DMS114 treated with DMSO at 0.1 percent for 48 hours (cell line): ENCODE measurements around the gene NDUFB6.
"Not testable (repeated sequence)": the region's sequence is repeated elsewhere in the genome, so short reads cannot be mapped to it uniquely, and the experiment has no call there.

Experiments
- DNase-seq: peaks from one replicate; lab custom pipeline; 2025; ENCODE audit not compliant: unreplicated experiment; lab: John Stamatoyannopoulos, UW

Gene NDUFB6

DNA sequence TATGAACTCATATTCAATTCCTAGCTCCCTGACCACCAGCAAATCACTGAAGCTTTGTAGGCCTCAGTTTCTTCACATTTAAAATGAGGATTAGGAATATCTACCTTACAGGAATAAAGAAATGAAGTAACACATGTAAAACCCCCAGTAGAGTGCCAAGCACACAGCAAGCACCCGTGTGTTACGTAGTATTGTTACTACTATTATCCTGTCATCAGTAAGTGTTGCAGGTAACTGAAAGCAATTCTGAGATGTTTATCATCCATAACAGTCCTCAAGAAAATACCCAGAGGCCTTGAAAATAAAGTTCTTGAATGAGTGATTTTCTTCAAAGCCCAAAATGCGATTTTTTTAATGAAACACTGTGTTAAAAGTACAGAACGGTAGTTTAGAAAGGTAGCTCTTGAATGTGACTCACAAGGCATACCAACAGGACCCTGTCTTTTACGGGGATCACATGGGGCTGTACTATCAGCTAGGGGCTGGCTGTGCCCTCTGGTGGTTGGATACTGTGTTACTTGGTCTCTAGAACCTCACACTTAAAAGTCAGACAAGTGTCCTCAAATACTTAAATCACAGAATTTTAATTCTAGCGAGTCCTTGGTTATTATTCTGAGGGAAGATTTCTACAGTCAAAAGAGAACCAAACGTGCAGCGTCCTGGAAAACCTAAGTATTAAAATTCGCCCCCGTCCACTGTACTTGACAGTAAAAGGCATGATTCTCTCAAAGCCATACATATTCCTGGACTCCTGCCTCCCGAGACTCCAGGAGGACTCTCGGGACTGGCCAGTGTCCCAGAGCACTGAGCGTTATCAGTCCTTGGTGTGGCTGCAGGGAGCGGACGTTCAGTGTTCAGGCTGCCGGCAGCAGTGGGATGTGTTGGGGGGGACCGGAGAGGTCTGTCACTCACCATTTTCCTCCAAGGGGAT, 725 bp downstream of the NDUFB6 start:
- peak; percentile 55 for DNase-seq

DNA sequence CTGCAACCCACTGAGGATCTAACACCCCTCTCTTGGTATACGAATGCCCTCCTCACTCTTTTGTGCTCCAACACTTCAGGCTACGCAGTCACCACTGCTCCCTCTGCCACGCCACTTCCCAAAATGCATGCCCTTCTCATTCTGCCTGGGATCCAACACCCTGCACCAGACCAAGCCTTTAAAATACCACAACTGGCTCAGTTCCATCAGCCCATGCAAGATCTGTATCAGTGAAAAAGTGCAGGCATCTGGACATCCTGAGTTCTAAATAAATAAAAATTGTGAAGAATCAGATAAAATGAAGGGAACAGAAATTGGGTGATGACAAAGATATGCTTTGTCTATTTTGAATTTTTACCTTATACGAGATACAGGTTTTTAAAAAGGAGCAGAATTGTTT, 2.7 kb downstream of the NDUFB6 start:
- no peak for DNase-seq

DNA sequence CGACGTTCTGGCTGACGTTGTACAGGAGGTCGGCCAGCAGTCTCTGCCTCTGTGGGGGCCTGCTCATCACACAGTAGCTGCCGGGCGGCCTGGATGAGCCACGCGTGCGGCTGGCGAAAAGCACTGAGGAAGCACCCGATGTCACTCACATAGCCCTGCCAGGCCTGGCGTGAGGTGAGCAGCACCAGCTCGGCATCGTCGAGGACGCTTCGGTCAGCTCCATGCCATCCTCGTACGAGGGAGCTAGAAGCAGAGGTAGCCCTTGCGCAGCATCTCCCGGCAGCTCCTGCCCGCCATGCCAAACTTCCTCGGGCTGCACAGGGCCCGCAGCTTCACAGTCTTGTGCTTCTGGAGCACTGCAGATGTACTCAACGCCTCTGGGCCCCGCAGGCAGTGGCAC, 6.2 kb downstream of the NDUFB6 start:
- DNase-seq = no peak

DNA sequence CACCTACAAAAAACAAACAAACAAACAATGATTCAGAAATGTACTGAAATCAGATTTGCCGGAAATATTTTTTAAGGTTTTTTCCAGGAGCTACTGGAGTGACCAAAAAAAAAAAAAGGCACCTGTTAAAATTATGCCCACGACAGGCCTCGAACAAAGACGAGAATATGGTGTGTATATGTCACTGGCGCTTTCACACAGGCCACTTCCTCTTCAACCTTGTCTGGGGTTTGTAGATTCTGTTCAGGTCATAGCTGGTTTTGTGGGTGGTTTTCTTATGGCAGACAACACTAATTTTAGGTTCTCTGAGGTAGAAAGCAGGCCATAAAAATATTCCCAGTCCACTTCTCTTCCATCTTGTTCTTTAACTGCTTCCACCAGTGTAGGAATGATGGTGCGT, 7.0 kb downstream of the NDUFB6 start:
- no peak for DNase-seq

DNA sequence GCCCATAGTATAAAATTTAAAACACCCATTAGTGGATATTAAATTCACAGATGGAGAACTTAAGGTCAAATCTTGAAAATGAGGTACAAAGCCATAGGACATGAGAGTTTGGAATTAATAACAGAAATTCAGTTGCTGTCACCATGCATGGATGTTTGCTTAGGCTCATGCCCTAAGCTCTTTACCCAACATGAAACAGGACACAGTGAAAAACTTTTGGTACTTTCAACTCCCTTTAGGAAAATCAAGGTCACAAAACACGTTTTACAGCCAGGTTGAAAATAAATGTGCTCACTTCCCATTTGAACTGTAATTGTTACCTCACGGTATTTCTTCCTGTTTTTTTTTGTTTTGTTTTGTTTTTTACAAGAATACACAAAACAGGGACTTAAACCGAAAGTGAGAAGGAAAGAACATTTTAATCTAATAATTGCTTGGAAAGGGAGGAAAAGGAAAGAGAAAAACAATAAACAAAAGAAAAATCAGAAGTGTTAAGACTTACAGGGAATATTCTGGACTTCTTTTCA, 14.5 kb downstream of the NDUFB6 start:
- DNase-seq = no peak

DNA sequence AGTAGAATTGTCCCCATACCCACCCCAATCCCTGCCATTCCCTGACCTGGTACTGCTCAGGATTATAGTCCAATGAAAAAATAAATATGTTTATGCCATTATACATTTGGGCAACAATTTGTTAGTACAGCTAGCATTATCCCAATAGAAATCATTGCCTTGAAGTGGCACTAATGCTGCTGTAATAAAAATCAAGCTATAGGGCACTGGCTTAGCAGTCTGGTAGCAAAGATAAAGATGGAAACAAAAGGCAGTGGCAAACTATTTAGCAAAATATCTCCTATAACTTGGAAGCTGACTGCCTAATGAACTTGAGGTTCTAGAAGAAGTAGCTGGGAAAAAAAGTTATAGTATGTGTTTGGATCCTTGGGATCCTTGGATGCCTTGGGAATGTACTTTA, 18.4 kb downstream of the NDUFB6 start:
- no peak for DNase-seq

DNA sequence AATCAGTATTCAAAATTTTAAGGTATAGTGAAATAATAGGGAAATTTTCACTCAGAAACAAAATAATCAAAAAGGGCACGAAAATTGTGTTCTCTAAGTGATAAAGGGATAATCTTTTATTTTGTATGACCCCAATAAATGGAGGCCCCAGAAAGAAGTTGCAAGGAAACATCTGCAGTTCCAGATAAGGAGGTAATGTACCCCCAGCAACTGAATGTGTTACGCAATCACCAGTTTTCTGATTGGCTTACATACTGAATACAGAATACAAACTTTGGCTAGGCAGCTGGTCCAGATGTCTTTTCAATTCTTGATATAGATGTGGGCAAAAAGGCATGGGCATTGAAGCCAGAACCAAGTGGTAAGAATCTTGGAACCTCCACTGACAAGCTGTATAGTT, 18.9 kb downstream of the NDUFB6 start:
- DNase-seq = no peak

DNA sequence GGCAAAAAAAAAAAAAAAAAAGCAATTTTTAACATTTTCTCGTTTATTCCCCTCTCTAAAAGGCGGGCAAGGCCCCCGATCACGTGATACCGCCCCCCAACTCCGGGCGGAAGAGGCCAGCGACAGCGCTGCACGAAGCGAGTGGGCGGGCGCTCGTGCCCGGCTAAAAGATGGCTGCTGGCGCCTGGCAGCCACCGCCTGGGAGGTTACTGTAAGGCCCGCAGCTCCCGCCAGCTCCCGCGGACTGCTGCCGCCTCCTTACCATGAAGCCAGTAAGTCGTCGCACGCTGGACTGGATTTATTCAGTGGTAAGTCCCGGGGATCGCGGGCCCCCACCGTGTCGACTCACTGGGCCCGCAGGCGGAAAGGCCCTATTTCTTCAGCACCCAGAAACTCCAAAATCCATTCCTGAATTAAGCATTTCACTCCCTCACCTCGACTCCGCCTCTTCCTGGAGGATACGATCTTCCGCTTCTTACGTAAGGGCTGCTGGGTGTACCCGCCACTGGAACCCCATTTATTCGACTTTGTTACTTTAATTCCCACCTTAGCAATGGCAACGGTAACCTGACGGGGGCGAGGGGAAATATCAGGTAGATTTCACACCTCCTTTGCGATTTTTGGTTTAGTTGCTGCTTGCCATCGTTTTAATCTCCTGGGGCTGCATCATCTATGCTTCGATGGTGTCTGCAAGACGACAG, 20.6 kb downstream of the NDUFB6 start, which contains the start of the genes SMIM27 and TOPORS:
Gene SMIM27, plus strand, starts transcription at position 156 of the 701 bp plus-strand sequence. Its CDS starts 108 bp downstream, at position 264.
Gene TOPORS, minus strand, starts transcription at position 415 of the 701 bp plus-strand sequence. Its CDS starts 150 bp downstream, at position 265.
- DNase-seq = peak; percentile 80

DNA sequence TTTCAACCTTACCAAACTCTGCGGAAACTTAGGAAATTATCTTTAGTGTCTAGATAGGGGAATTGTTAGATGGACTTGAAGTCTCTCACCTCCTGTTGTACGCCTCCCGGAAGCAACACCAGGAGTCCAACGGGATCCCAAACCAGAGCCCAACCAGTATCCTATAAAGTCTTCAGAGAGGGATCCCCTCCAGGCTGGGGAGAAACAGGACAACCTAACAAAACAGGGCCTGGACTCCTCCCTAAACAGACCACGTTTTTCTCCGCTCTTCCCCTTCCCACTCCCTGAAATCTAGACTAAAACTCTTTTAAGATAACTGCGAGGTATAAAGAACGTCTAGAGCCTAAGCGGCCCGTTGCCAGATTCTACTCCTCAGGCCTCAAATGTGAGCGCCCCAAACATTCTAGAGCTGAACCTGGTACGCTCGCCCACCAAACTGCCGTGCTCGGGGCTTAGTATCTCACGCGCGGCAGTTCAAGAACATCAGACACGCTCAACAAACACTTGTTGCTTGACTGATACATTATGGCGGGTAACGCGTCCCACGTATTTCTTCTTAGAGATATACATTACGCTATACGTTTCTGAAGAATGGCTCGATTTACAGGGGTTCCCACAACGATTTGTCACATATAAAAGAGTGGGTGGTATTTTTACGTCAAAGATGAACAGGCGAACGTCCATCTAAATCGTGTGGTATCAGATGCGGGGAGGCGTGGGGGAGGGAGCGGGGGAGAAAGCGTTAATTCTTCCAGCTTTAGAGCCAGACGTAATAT, 21.5 kb downstream of the NDUFB6 start:
- DNase-seq = peak; percentile 48

DNA sequence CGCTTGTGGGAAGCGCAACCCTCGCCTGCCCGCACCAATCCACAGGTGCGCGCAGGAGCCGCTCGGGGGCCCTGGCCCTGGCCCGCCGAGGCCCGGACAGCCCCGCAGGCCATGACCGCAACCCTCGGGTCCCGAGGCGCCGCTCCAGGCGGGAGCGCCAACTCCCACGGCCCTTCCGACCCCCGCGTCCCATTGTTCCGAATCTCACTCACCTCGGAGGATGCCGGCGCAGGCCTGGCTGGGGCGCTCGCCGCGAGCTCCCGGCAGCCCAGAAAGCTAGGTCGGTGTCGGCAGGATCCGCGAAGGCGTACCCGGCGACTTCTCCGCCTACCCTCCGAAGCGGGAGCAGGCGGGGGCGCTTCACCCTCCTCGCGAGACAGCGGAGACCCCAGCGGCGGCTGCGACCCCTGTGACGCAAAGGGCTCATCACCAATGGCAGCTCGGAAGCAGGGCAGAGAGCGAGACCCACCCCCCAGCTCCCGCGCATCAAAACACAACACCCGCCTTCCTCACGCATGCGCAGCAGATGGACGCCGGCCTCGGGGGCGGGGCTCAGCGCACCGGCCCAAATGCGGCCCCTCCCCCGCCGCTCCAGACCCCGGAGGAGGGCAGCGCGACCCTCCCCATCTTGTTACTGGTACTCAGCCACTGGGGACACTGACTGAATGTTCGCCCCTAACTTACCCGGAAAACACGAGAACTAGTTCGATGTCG, 22.2 kb downstream of the NDUFB6 start:
- DNase-seq = peak; percentile 86

DNA sequence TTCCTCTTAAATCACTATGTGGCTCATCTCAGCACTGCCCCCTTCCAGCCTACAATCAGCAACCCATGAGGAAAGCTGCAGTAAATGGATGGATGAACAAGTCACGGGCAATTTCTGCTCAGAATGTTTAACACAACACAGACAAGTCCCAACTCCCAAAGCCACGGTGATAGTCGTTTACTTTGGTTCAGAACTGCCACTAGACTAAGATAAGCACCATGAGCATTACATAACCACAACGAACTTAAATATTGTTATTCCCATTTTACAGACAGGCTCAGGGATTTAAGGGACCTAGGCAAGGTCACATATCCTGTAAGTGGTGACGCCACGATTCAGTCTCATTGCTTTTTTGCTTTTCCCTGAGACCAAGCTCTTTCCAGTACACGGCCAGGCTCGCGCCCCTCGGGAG, 22.8 kb downstream of the NDUFB6 start:
- DNase-seq = peak; percentile 5

DNA sequence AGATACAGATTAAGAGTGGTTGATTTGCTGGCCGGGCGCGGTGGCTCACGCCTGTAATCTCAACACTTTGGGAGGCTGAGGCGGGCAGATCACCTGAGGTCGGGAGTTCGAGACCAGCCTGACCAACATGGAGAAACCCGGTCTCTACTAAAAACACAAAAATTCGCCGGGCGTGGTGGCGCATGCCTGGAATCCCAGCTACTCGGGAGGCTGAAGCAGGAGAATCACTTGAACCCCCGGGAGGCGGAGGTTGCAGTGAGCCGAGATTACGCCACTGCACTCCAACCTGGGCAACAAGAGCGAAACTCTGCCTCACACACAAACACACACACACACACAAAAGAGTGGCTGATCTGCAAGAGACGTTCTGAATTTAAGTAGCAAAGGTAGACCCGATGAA, 24.7 kb downstream of the NDUFB6 start:
- not testable (repeated sequence) for DNase-seq

DNA sequence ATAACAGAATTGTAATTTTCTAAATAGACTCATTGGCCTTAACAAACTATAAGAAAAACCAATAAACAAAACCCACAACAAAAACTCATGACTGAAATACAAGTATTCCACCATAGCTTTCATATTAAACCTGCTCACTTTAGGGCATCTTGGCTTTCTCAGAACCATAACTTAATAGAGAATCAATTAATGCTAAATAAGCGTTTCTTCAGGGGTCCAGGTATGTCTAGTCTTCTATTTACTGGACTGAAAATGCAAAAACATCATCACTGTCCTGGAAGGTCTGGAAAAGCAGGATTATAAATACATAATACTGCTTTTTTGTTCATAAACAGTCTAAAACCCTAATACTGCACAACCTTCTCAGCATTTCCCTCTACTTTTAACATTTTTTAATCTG, 27.1 kb downstream of the NDUFB6 start:
- DNase-seq = no peak

DNA sequence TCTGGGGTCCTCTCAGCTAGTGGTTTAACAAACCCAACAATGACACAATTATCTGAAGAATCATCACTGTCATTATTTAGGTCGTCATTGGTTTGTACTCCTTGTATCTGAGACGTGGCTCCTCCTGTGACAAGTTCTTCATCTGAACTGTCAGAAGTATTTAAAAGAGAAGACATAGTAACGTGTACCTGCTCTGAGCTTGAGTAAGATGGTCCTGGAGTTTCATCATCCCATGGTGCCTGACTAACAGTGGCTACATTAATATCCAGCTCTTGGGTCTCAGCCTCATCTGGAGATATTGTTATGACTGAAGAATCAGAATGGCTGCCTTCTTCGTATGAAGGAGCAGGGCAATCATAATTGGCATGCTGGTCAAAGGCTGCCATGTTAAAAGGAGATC, 29.9 kb downstream of the NDUFB6 start:
- no peak for DNase-seq

DNA sequence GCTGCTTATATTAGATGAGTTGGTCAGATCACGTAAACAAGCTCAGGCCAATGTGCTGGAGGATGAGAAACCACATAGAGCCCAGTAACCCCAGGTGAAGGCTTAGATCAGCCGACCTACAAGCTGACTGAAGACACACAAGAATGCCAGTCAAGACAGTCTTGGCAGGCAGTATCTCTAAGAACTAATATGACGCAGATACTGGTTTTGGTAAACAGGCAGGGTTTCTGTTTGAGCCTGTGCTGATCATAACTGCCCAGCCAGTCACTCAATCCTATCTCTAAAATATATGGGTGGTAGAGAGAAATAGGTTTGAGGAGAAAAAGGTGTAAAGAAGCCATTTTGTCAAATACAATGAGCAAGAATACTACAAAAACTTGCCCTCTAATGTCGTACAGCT, 39.1 kb downstream of the NDUFB6 start:
- no peak for DNase-seq

DNA sequence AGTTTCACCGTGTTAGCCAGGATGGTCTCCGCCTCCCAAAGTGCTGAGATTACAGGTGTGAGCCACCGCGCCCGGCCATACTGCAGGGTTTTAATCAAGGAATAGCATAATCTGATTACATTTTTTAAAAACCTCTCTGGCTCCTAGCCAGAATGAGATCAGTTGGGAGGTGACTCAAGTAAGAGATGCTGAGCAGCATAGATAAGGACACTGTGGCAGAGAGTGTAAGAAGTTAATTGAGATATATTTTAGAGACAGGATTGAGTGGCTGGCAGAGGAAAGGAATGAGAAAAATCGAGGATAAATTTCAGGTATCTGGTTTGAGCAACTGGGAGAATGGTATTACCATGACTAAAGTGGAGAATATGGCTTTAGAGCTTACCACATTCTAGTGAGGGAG, 39.6 kb downstream of the NDUFB6 start:
- no peak for DNase-seq

DNA sequence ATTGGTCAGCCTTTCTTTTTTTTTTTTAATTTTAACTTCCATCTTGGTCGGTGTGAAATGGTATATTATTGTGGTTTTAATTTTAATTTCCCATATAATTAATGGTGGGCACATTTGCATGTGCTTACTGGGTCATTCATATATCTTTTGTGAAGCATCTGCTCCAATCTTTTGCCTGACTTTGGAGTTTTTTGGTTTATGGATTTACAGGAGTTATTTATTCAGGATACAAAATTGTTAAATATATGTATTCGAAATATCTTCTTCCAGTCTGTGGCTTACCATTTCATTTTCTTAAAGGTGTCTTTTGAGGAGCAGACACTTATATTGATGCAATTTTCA, 46.3 kb downstream of the NDUFB6 start:
- no peak for DNase-seq

DNA sequence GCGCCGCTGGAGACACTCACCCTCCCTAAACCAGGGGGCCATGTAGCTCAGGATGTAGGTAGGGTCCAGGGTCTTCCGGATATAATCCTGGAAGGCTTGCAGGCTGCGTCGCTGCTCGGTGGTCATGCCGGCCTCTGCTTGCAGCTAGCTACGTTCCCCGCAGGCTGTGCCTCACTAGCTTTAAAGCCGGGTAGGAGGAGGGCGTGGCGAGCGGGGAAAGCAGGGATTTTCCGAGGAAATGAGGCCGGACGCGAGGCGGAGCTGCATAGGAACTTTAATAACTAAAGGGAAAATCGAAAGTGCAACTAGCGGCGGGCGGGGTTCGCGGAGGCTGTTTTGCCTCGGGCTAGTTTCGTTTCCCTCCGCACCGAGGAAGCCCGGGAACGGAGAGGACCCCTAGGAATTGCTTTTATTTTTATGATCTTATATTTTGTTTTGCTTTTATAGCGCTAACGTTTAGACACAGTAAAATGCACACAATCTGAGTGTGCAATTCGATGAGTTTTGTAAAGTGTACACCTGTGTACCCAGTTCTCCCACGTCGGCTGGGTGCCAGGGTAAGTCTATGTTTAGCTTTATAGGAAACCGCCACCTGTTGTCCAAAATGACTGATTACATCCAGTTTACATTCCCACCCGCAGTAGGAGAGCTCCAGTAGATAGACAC, 46.8 kb downstream of the NDUFB6 start, which contains the start of gene RIGI:
Gene RIGI, minus strand, starts transcription at position 156 of the 666 bp plus-strand sequence. Its CDS starts 30 bp downstream, at position 126.
- DNase-seq = peak; percentile 69

DNA sequence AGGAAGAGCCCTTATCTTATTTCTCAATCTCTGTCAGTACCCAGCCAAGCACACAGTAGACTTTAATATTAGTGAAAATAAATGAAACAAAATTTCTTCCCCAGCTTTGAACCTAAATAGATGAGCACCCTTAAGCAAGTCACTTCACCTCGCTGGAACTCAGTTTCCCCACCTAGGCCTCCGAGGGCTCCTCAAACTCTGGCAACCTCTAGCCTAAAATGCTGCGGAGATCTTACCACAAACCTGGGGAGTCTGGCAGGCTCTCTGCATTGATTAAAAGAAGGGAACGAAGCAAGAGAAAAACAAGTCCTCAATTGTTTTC, 47.3 kb downstream of the NDUFB6 start:
- no peak for DNase-seq
